Neuronal stem cell (in vitro differentiated cells): ENCODE data around the gene KIF14.

Source experiments
- DNase-seq: peaks from one replicate; pipeline ENCODE4 v3.0.0-alpha.2; 2013; ENCODE audit warnings: low spot score
- H2AFZ ChIP-seq: one replicate; pipeline ENCODE4 v1.6.1; 2013; ENCODE audit warnings: mild to moderate bottlenecking, low read length, inconsistent platforms
- H2AK5ac ChIP-seq: 2 replicates; pipeline ENCODE4 v1.6.1; 2013; ENCODE audit warnings: low read depth, mild to moderate bottlenecking, inconsistent platforms, low read length, moderate library complexity, mixed read lengths
- H2BK120ac ChIP-seq: 2 replicates; pipeline ENCODE4 v1.6.1; 2013; ENCODE audit warnings: low read depth, mild to moderate bottlenecking, inconsistent platforms, low read length, moderate library complexity, mixed read lengths
- H2BK12ac ChIP-seq: one replicate; pipeline ENCODE4 v1.6.1; 2013; ENCODE audit warnings: low read length, inconsistent platforms
- H2BK15ac ChIP-seq: 2 replicates; pipeline ENCODE4 v1.6.1; 2013; ENCODE audit warnings: mild to moderate bottlenecking, low read length, inconsistent platforms, mixed read lengths
- H2BK5ac ChIP-seq: one replicate; pipeline ENCODE4 v1.6.1; 2013; ENCODE audit warnings: inconsistent platforms, mild to moderate bottlenecking, low read length, moderate library complexity
- H3K14ac ChIP-seq: one replicate; pipeline ENCODE4 v1.6.1; 2013; ENCODE audit warnings: low read length, inconsistent platforms
- H3K18ac ChIP-seq: 2 replicates; pipeline ENCODE4 v1.6.1; 2013; ENCODE audit warnings: low read length, inconsistent platforms
- H3K23ac ChIP-seq: 2 replicates; pipeline ENCODE4 v1.6.1; 2013; ENCODE audit warnings: low read depth, mild to moderate bottlenecking, mixed read lengths, low read length, inconsistent platforms; ENCODE audit not compliant: poor library complexity
- H3K27ac ChIP-seq: replicated peaks from 3 replicates; pipeline ENCODE4 v1.5.1; 2013; ENCODE audit warnings: low read length, inconsistent platforms
- H3K27me3 ChIP-seq, 3 experiments: 2 replicates each; pipeline ENCODE4 v1.6.1; 2013; ENCODE audit warnings: low read length in 3 of 3, mild to moderate bottlenecking in 2 of 3, inconsistent platforms in 1 of 3, low read depth in 1 of 3, mixed read lengths in 1 of 3, moderate library complexity in 1 of 3; ENCODE audit not compliant: control insufficient read depth in 3 of 3, insufficient read depth in 3 of 3
- H3K36me3 ChIP-seq, 2 donors: replicated peaks in 1 of 2; 2 replicates each; pipeline ENCODE4 v1.6.1; 2013; ENCODE audit warnings: low read length in 2 of 2; ENCODE audit not compliant: control insufficient read depth in 2 of 2, insufficient read depth in 2 of 2
- H3K4ac ChIP-seq: 2 replicates; pipeline ENCODE4 v1.6.1; 2013; ENCODE audit warnings: inconsistent platforms, mild to moderate bottlenecking, low read length, moderate library complexity
- H3K4me1 ChIP-seq, 2 donors: 1 replicate in 1 of 2; 2 replicates in 1 of 2; pipeline ENCODE4 v1.6.1; 2013; ENCODE audit warnings: low read length in 2 of 2, low read depth in 1 of 2; ENCODE audit not compliant: control insufficient read depth in 2 of 2, insufficient read depth in 1 of 2
- H3K4me2 ChIP-seq: one replicate; pipeline ENCODE4 v1.6.1; 2013; ENCODE audit warnings: mild to moderate bottlenecking, low read length, inconsistent platforms; ENCODE audit not compliant: insufficient read depth, poor library complexity, severe bottlenecking
- H3K4me3 ChIP-seq, 2 donors: 2 replicates each; pipeline ENCODE4 v1.5.1; 2013; ENCODE audit warnings: low read length in 2 of 2, mild to moderate bottlenecking in 2 of 2, inconsistent platforms in 1 of 2, moderate library complexity in 1 of 2
- H3K79me1 ChIP-seq: one replicate; pipeline ENCODE4 v1.6.1; 2013; ENCODE audit warnings: low read depth, mild to moderate bottlenecking, inconsistent platforms, low read length, moderate library complexity
- H3K9ac ChIP-seq: one replicate; pipeline ENCODE4 v1.6.1; 2013; ENCODE audit warnings: mild to moderate bottlenecking, low read depth, low read length, inconsistent platforms; ENCODE audit not compliant: poor library complexity
- H3K9me3 ChIP-seq, 2 donors: replicated peaks in 1 of 2; 2 replicates each; pipeline versions ENCODE3 to v1.6.1; 2013; ENCODE audit warnings: low read length in 2 of 2, mild to moderate bottlenecking in 2 of 2, inconsistent platforms in 1 of 2, low read depth in 1 of 2, mixed read lengths in 1 of 2, moderate library complexity in 1 of 2; ENCODE audit not compliant: control insufficient read depth in 2 of 2, insufficient read depth in 1 of 2
- H4K8ac ChIP-seq: one replicate; pipeline ENCODE4 v1.6.1; 2013; ENCODE audit warnings: low read depth, mild to moderate bottlenecking, inconsistent platforms, low read length, moderate library complexity
- H4K91ac ChIP-seq: one replicate; pipeline ENCODE4 v1.6.1; 2013; ENCODE audit warnings: low read length, low read depth, mild to moderate bottlenecking, inconsistent platforms; ENCODE audit not compliant: poor library complexity
- WGBS, 2 donors: extraction: QIAGEN DNeasy Blood & Tissue Kit; methylation state at CpG; one replicate each; pipeline ENCODE4 v1.1.7; 2013; ENCODE audit warnings: missing lambda C conversion rate in 2 of 2, mixed read lengths in 1 of 2; ENCODE audit not compliant: insufficient read length in 2 of 2, insufficient replicate concordance in 1 of 2; ENCODE audit errors: extremely low coverage in 2 of 2; 5-methylcytosine and 5-hydroxymethylcytosine counted together

The KIF14 gene

GRCh38 chr1:200640373-200640962, 19.9 kb upstream of the KIF14 start:
- DNase-seq = no peak
- Histone ChIP-seq H3K79me1 (no peaks in the 10 kb centered on the region), H3K27ac (no peak overlapping the region), H4K91ac (no peak overlapping the region), H2BK120ac (no peak overlapping the region), H3K14ac (no peak overlapping the region), H2AFZ (no peak overlapping the region), H2BK12ac (no peak overlapping the region), H3K36me3 (peaks cover 0 to 38% of the 10 kb centered on the region in 2 donors), H4K8ac (no peak overlapping the region), H3K4ac (no peak overlapping the region), H3K18ac (no peak overlapping the region), H3K9ac (no peak overlapping the region), H3K4me1 (no peaks in the 10 kb centered on the region), H3K27me3 (no peaks in the 10 kb centered on the region), H3K4me3 (no peak overlapping the region), H2AK5ac (no peak overlapping the region), H2BK5ac (no peak overlapping the region), H3K9me3 (peaks cover 0 to 2% of the 10 kb centered on the region in 2 donors), H3K4me2 (no peak overlapping the region), H2BK15ac (no peak overlapping the region), H3K23ac (no peak overlapping the region)
- no CpG with 5 or more reads among the region's 4 CpGs for WGBS, 2 donors

- H3K4me3 ChIP-seq = no peak overlapping the region
- H3K4me2 ChIP-seq = no peak overlapping the region
- H3K23ac ChIP-seq = no peak overlapping the region
- H3K18ac ChIP-seq = no peak overlapping the region
- H3K4me1 ChIP-seq = no peaks in the 10 kb centered on the region
- H4K8ac ChIP-seq = no peak overlapping the region
- no peak overlapping the region for H2BK5ac ChIP-seq
- H3K27ac ChIP-seq = no peak overlapping the region
- H3K9me3 ChIP-seq = peaks cover 0 to 2% of the 10 kb centered on the region in 2 donors
- no peak for DNase-seq
- H2AK5ac ChIP-seq = no peak overlapping the region
- H3K79me1 ChIP-seq = no peaks in the 10 kb centered on the region
- peaks cover 0 to 24% of the 10 kb centered on the region in 2 donors for H3K36me3 ChIP-seq
- no CpG with 5 or more reads among the region's 7 CpGs for WGBS, 2 donors
- no peak overlapping the region for H3K14ac ChIP-seq
- no peak overlapping the region for H4K91ac ChIP-seq
- H2BK120ac ChIP-seq = no peak overlapping the region
- H3K4ac ChIP-seq = no peak overlapping the region
- no peak overlapping the region for H2BK12ac ChIP-seq
- H3K9ac ChIP-seq = no peak overlapping the region
- H2BK15ac ChIP-seq = no peak overlapping the region
- H2AFZ ChIP-seq = no peak overlapping the region
- H3K27me3 ChIP-seq = no peaks in the 10 kb centered on the region
Observed at GRCh38 chr1:200638073-200638472, 17.5 kb upstream of the KIF14 start.

- H3K9me3 ChIP-seq = peaks cover 0 to 2% of the 10 kb centered on the region in 2 donors
- WGBS, 2 donors = no CpG with 5 or more reads among the region's 2 CpGs
- H3K14ac ChIP-seq = no peak overlapping the region
- H3K36me3 ChIP-seq = peaks cover 0 to 15% of the 10 kb centered on the region in 2 donors
- no peak overlapping the region for H3K4me2 ChIP-seq
- no peak overlapping the region for H2BK15ac ChIP-seq
- no peaks in the 10 kb centered on the region for H3K4me1 ChIP-seq
- H3K9ac ChIP-seq = no peak overlapping the region
- H3K23ac ChIP-seq = no peak overlapping the region
- no peak for DNase-seq
- no peak overlapping the region for H4K91ac ChIP-seq
- no peak overlapping the region for H3K27ac ChIP-seq
- no peak overlapping the region for H2BK5ac ChIP-seq
- H2BK120ac ChIP-seq = no peak overlapping the region
- no peak overlapping the region for H3K4ac ChIP-seq
- H2BK12ac ChIP-seq = no peak overlapping the region
- no peak overlapping the region for H2AK5ac ChIP-seq
- no peak overlapping the region for H2AFZ ChIP-seq
- no peak overlapping the region for H3K4me3 ChIP-seq
- no peaks in the 10 kb centered on the region for H3K79me1 ChIP-seq
- H4K8ac ChIP-seq = no peak overlapping the region
- H3K27me3 ChIP-seq = no peaks in the 10 kb centered on the region
- no peak overlapping the region for H3K18ac ChIP-seq
Observed at GRCh38 chr1:200636681-200637080, 16.1 kb upstream of the KIF14 start.

GRCh38 chr1:200634261-200635122, 13.9 kb upstream of the KIF14 start:
- Histone ChIP-seq H3K4ac (no peak overlapping the region), H2AK5ac (no peak overlapping the region), H2AFZ (no peak overlapping the region), H3K14ac (no peak overlapping the region), H3K18ac (no peak overlapping the region), H3K9ac (no peak overlapping the region), H3K27me3 (no peaks in the 10 kb centered on the region), H2BK5ac (no peak overlapping the region), H3K36me3 (no peaks in the 10 kb centered on the region), H3K27ac (no peak overlapping the region), H2BK12ac (no peak overlapping the region), H4K8ac (no peak overlapping the region), H3K23ac (no peak overlapping the region), H2BK15ac (no peak overlapping the region), H3K4me2 (no peak overlapping the region), H3K4me3 (no peak overlapping the region), H4K91ac (no peak overlapping the region), H3K79me1 (no peaks in the 10 kb centered on the region), H3K4me1 (peaks cover 0 to 1% of the 10 kb centered on the region in 2 donors), H2BK120ac (no peak overlapping the region), H3K9me3 (peaks cover 0 to 2% of the 10 kb centered on the region in 2 donors)
- no peak for DNase-seq
- no CpG with 5 or more reads among the region's 2 CpGs for WGBS, 2 donors
